Endometrium (tissue), 2 donors: Measurements from ENCODE around the gene NBPF3.
"Not testable (repeated sequence)": the region's sequence is repeated elsewhere in the genome, so short reads cannot be mapped to it uniquely, and the experiment has no call there.

ENCODE experiments used
- FAIRE-seq: peaks from 2 replicates; lab custom pipeline; 2012; peaks lifted over from hg19 to GRCh38; lab: Jason Lieb, UNC
- donor health status: control.
- donor health status: control.

The NBPF3 gene

DNA sequence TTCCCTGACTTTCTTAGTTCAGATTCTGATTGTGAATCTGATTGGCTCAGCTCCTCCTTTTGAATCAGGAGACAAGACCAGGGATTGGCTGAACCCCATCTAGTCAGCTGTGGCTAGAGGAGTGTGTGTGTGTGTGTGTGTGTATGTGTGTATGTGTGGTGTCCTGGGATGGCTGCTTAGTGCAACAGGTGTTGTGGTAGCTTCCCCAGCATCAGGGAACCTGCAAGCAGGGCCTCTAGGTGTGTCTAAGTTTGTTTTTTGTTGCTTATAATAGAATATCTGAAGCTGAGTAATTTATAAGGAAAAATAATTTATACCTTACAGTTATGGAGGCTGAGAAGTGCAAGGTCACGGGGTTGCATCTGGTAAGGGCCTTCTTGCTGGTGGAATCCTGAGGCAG lies 56.1 kb downstream of the NBPF3 start:
- no peak for FAIRE-seq

DNA sequence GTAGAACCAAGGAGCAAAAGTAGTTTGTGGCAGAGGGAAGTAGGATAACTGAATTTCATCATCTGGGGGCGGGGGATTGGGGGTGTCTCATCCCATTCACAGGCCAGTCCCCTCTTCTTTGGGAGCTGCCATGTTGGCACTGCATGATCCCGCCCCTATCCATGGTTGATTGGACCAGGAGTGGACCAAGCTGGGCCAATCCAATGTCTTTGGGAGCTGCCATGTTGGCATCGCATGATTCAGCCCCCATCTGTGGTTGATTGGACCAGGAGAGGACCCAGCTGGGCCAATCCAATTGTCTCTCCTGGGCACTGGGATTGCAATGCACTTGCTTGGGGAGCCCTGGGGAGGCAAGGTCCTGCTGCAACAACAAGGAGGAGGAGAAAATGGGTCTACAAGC lies 56.9 kb downstream of the NBPF3 start:
- FAIRE-seq = no peak

DNA sequence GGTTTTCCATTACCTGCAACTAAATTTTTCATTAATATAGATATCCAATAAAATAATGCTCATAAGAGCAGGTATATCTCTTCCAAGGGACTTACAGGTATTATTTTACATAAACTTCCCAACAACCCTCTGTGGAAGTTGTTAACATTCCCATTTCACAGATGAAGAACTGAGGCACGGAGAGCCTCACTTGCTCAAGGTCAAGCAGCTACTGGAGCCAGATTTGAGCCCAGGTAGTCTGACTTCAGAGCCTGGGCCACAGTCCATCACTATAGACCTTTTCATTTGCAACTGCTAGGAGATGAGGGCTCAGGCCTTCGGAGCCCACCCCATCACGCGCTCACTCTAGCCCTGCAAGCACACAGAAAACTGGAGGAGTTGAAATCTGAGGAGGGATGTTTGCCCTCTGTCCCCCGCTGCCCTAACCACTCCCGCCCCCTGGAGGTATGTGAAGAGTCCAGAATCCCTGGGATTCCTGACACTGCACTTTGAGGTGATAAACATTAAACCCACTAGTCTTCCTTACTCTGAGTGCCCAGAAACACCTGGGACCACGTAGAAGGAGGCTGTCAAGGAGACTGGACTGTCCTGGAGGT lies 57.6 kb downstream of the NBPF3 start:
- no peak for FAIRE-seq

DNA sequence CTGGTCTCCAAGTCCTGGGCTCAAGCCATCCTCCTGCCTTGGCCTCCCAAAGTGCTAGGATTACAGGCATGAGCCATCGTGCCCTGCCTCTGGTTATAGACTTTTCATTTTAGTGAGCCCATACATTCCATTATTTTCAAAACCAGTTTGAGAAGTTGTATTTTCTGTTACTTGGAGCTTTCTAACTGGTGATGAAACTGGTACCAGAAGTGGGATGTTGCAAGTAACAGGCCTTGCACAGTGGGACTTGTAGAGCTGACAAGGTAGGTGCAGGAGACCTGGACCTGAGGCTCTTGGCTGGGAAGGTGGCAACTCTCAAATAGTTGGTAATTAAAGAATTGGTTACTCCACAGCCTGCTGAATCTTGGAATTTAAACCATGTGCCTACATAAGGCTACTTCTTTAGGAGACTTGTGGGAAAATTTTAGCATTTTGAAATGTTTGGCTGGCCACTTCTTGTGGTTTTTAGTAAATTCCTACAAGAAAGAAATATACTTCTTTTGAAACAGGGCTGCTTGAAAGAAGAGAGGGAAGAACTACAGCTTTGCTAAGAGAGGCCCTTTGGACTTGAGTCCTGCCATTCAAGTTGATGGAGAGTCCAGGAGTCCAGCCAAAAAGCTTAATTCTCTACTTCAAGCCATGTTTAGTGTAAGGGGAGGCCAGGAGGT lies 59.5 kb downstream of the NBPF3 start:
- FAIRE-seq = no peak

DNA sequence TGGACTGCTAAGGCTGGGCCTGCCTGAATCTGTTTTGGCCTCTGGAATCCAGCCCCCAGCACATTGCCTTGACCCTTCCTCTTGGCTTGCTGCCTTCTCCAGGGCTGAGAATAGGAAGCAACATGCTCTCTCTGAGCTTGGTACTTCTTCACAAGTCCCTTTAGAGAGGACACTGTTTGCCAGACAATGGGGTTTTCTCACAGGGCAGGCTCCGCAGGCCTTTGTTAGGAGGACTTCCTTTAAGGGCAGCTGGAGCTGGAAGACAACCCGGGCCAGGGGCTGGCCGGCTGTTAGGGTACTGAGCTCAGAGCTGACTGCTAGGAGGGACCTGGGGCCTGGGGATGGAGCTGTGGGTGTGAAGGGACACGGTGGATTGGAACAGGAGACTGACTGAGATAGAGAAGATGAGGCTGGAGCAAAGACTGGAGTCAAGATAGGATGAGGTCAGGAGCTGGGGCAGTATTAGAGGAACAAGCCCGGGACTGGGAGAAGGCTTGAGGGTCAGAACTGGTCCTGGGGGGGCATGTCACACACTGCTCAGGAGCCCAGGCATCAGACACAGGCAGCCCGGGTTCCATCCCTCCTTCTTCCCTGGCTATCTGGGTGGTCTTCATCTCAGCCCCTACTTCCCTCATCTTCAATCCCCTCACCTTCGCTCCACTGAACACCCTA lies 63.9 kb downstream of the NBPF3 start:
- FAIRE-seq = no peak

DNA sequence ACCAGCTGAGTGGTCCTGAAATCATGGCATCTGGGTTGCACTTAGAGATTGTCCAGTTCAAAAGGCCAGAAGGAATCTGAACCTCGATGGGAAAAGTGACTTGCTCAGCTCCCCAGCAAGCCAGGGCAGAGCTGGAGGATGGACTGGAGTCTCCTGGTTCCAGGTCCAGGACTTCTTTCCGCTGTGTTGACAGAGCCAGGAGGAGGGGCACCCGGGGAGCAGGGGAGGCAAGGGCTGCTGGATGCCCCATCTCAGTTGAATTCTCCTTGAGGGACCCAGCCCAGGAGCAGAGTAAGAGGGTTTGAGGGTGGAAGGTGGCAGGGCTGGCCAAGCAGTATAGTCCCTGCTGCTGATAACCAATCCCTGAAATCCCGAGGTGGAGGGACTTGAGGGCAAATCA lies 66.9 kb downstream of the NBPF3 start:
- FAIRE-seq = no peak

DNA sequence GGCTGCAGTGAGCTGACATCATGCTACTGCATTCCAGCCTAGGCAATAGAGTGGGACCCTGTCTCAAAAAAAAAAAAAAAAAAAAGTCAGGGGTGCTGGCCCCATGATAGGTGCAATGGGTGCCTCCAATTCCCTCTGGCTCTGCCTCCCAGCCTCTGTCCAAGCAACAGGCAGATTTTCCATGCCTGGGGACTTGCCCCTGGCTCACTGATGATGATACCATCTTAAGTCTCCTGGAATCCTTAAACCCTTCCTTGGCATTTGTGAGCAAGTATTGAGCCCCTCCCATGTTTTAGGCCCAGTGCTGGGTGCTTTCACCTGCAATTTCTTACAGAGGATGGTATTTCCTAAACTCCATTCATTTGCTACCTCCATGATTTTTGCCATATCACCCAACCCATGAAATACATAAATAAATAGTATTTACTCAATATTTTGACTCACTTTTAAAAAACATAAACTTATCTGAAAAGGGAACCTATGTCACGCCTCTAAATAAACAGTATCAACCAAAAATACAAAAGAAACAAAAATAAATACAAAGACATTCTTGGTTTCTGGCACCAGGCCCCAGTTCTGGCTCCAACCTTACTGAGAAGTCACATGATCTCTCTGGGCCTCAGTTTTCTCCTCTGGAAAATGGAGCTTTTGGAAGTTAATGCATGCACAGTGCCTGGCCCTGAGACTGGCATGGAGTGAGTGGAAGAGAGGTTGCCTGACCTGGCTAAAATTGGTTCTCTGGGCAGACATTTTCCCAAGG lies 67.8 kb downstream of the NBPF3 start:
- no peak for FAIRE-seq

DNA sequence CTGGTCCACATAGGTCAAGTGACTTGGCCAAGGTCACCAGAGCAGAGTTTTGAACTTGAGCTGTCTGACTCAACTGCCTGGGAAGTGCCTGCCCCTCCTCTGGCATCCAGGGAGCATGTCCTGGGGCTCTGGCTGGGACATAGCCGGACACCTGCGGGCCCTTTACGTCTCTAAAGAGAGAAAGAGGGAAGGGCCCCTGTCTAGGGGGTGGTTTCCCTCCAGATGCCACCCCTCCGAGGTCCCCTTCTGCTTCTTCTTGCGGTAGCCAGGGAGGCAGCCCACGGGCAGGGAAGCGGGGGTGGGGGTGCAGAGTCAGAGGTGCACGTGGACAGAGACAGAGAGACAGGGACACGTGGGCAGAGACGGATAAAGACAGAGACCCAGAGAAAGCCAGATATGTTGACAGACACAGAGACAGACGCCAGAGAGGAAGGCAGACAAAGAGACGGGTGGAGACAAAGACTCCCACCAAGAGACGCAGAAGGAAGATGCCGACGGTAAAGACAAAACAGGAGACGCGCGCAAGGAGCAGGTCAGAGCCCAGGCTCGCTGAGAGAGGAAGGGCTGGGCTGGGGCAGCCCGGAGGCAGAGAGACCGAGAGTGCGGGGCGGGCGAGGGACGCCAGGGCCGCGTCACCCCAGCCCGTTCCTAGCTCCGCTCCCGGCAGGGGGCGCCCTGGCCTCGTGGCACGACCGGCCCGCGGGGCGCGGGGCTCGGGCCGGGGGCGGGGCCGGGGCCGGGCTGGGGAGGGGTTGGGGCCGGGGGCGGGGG lies 68.8 kb downstream of the NBPF3 start:
- FAIRE-seq = no peak

DNA sequence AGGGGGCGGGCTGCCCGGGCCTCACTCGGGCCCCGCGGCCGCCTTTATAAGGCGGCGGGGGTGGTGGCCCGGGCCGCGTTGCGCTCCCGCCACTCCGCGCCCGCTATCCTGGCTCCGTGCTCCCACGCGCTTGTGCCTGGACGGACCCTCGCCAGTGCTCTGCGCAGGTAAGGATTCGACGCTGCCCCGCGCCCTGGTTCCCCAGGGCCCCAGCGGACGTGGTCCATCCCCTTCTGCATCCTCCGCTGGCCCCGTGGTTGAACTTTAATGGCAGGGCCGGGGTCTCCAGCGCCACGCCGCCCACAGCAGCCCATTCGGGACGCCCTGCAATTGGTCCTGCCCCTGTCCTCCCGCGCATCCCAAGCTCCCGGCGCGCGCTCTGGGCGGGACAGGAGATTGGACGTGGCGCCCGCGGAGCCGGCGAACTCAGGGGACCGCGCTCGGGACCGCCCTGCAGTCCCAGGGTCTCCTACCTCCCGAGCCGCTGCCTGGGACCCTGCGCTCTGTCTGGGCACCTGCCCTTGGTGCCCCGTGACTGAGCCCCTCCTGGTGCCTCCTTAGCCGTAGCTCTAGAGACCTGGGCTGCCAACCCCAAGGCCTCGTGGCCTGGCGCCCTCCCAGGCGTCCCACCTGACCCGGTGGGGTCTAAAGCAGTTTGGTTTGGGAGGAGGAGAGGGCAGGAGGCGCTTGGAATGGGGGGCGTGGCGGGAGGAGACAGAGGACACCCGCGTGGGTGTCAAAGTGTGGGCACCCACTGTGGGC lies 69.6 kb downstream of the NBPF3 start, which contains the start of gene ALPL:
Gene ALPL (plus strand): TSS at position 73 of the 762 bp plus-strand sequence. CDS start 44,659 bp downstream, outside the sequence.
- no peak for FAIRE-seq

DNA sequence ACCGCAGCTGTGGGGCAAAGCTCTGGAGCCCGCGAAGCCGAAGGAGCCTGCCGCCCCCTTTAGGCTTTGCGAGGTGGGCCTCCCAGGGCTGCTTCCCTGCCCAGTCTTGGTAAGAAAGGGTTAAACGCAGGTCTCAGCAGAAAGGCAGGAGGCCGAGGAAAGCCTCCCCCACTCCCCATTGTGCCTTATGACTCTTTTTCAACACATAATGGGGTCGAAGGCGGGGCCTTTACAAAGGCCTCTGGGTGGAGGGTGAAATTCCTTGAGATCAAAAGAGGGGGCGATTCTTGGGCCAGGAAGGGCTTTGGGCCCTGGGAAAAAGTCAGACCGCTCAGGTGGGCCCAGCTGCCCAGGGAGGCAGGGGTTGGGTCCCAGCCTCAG lies 70.2 kb downstream of the NBPF3 start:
- FAIRE-seq = no peak

DNA sequence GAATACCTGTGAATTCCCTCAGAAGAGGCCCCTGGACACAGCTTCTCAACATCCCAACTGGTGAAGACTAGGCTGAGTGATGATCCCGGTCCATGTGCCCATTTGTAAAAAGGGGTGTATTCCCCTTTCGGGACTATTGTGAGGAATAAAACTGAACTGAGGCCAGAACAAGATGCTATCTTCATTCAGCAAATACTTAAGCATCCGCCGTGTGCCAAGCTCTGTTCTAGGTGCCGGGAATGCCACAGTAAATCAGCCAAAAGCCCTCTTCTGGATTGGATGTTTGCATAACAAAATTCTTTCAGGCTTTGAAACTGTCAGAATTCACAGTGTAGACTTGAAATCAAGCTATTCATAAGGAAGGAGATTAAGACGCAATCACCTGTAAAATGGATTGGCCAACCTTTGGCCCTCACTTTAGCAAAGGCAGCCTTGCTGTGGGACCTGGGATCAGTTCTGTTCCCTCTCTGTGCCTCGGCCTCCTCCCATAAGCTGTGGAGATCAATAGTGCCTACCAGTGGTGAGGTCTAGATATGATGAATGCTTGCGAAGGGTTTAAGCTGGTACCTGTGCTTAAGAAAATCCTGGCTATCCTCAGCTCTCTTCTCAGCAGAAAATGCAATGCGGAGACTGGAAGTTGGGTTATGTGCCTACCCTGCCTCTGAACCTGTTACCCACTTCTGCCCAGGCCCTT lies 71.1 kb downstream of the NBPF3 start:
- no peak for FAIRE-seq

DNA sequence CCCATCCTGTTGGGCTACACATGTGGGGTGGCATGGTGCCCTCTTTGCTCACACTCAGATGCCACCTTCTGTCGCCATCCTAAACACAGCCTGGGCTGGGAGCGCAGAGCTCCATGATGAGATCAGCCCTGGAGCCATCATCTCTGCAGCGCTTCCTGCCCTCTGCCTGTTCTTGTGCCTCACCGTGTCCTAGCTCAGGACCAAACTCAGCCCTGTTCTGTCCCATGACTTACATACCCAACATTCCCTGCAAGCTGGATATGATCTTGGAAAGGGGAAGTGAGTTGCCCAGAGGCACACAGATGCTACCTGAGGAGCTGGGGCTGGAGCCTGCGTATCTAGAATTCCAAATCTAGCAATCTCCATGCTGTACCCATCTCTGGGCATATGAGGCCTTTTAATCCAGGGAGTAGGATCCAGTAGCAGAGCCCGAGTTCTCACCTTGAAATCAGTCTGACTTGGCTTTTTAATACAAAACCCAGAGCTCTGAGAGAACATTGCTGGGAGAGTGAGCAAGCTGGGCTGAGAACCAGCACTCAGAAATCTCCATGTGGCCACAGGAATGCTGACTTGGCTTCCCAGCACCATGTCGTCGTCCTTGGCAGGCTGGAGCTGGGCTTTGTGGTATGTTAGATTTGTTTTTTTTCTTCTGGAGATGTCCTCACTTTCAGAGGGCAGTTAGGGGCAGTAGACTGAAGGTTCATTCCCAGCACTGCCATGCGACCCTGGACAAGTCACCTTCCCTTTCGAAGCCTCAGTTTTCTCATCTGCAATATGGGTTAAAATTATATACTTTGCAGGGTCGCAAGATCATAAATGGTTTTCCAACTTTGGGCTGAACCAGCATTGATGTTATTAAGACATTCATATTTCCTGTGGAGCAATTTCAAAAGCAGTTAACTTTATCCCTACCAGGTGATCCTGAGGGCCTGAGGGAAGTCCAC lies 71.9 kb downstream of the NBPF3 start:
- no peak for FAIRE-seq

DNA sequence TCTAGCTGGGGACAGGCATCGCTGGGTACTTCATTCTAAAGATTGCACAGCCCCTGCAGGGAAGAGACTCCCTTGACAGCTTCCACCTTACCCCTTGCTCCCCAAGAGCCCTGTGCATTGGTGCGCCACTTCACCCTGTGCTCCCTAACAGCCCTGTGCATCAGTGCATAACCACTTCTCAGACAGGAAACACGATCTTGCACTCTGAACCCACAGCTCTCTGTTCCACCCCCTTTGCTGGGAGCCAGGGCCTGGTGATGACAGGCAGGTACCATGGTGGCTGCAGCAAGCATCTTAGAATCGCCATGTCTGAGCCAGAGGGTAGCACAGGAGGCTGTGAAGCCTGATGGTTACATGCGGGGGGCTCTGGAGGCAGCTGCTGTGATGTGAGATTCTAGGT lies 74.3 kb downstream of the NBPF3 start:
- FAIRE-seq = no peak

DNA sequence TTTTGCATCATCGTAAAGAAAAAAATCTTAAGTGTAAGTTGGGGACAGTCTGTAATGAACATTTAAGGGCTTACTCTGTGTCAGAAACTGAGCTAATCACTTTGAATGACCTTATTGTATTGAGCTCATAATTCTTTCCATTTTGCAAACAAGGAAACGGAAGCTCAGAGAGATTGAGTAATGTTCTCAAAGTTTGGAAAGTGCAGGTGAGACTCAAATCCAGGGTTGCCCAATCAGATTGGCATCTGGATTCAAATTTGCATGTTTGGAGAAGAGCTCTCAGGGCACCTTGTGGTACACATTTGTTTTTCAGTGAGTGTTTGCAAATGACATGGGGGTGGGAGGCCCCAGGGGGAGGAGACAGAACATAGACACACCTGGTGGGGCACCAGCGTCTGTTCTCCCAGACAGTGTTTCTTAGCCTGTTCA lies 77.2 kb downstream of the NBPF3 start:
- FAIRE-seq = no peak

DNA sequence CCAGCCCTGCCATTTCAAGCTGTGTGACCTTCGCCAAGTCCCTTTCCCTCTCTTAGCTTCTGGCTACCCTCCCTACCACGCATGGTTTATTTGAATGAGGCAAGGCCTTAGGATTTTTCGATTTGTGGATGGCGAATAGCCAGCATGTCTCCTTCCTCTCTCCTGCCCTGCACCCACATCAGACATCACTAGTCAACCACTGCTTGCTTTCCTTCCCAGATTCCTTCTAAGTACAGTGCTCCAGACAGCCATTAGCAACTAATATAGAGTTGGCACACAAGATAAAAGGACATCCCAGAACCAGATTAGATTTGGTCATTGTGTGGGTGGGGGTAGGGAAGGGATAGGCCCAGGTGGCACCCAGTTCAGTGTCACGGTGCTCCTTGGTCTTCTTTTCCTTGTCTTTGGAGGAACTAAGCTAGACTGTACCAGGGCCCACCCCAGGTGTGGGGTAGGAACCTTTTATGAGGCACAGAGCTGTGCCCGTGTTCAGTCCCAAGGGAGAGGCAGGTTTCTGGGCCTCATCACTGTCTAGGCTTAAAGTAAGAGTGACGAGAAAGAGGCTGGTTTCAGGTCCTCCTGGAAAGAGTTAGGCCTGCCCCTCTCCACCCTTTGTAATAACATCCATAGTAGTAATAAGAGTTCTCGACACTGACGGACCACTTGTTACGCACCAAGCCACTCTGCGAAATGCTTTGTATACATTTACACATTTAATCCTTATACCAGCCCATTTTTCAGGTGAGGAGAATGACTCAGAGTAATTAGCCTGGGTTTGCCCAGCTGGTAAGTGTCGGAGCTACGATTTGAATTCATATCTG lies 77.9 kb downstream of the NBPF3 start:
- no peak for FAIRE-seq

DNA sequence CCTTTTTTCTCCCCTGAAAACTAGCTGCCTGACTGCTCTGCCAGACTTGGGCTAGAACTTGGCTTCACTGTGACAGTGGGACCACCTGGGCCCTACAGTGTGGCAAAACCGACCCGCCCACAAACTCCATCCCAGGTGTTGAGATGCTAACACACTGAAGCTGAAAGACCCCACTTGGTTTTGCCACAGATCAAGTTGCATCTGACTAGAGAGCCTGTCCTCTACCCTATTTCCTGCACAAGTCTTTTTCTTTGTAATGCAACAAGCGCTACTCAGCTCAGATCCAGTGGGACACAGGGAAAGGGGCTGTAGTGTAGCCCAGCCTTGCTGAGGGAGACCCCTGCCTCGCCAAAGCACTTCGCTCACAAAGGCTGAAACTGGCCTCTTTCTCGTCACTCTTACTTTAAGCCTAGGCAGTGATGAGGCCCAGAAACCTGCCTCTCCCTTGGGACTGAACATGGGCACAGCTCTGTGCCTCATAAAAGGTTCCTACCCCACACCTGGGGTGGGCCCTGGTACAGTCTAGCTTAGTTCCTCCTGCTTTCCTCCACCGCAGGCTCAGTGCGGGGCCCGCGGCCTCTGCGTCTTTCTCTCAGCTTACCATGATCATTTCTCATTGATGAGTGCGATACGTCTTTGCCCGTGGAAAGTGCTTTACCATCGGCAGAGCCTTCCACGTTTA lies 79.0 kb downstream of the NBPF3 start:
- no peak for FAIRE-seq

DNA sequence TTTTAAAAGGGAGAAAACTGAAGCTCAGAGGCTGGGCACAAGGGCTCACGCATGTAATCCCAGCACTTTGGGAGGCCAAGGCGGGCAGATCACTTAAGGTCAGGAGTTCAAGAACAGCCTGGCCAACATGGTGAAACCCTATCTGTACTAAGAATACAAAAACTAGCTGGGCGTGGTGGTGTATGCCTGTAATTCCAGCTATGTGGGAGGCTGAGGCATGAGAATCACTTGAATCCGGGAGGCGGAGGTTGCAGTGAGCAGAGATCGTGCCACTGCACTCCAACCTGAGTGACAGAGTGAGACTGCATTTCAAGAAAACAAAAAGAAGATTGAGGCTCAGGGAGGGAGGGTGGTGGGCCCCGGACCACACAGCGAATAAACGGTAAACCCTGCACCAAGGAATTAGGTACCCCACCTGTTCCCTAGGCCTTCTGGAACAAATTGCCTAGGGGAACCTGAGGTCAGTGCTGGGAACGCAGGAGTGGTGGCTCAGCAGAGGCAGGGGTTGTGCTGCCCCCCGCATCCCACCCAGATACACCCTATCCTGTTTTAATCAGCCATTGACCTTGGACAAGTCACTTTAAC lies 79.6 kb downstream of the NBPF3 start:
- not testable (repeated sequence) for FAIRE-seq
